ENCODE data around the gene JAM3. TPM values are rescaled to one million over a fixed set of nuclear protein-coding genes. Genes with fewer than 3 reads are reported as not detected.
"Not testable (repeated sequence)": the region's sequence is repeated elsewhere in the genome, so short reads cannot be mapped to it uniquely, and the experiment has no call there.

JAM3 gene
- total RNA-seq, 1 experiment from 2014 or later, result 3.1 TPM

- intact Hi-C loops (cut with micrococcal nuclease), result no loop called here
- H3K27ac ChIP-seq (ENCODE audit: low read length), result no peak overlapping the region
- ChIA-PET POLR2A (ENCODE audit: unreplicated experiment) (no interaction called here), CTCF (no interaction called here)
- DNase-seq (no peak), ATAC-seq (no peak)
- no peak overlapping the region for H3K9ac ChIP-seq (ENCODE audit: low read length)
- no peak overlapping the region for H2AFZ ChIP-seq (ENCODE audit: low read length)
- H3F3A ChIP-seq (ENCODE audit: low read length, unreplicated experiment), result no peaks in the 10 kb centered on the region
- TF ChIP-seq, protein P1, sequence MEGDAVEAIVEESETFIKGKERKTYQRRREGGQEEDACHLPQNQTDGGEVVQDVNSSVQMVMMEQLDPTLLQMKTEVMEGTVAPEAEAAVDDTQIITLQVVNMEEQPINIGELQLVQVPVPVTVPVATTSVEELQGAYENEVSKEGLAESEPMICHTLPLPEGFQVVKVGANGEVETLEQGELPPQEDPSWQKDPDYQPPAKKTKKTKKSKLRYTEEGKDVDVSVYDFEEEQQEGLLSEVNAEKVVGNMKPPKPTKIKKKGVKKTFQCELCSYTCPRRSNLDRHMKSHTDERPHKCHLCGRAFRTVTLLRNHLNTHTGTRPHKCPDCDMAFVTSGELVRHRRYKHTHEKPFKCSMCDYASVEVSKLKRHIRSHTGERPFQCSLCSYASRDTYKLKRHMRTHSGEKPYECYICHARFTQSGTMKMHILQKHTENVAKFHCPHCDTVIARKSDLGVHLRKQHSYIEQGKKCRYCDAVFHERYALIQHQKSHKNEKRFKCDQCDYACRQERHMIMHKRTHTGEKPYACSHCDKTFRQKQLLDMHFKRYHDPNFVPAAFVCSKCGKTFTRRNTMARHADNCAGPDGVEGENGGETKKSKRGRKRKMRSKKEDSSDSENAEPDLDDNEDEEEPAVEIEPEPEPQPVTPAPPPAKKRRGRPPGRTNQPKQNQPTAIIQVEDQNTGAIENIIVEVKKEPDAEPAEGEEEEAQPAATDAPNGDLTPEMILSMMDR (conservative IDR thresholded peaks at IDR 0.05; ENCODE audit: low read depth, low read length), result no peak
- no peak for TF ChIP-seq EZH2 (IDR thresholded peaks at IDR 0.05; ENCODE audit: low read length, unreplicated experiment)
- TF ChIP-seq EZH2phosphoT487 (IDR thresholded peaks at IDR 0.05; ENCODE audit: borderline replicate concordance, low read length), result no peak
- H3K4me1 ChIP-seq (ENCODE audit: insufficient read depth, low read length), result no peaks in the 10 kb centered on the region
- no peak overlapping the region for H3K4me3 ChIP-seq (ENCODE audit: low read length)
- no peak overlapping the region for H3K4me2 ChIP-seq (ENCODE audit: low read length)
- H3K36me3 ChIP-seq (ENCODE audit: low read depth, low read length), result peaks cover 60% of the 10 kb centered on the region
- H3K27me3 ChIP-seq (ENCODE audit: low read length), result no peaks in the 10 kb centered on the region
- H3K9me3 ChIP-seq (ENCODE audit: low read length), result no peaks in the 10 kb centered on the region
- H3K79me2 ChIP-seq (ENCODE audit: low read length), result no peaks in the 10 kb centered on the region
- BruUV-seq (replicated peaks), result no TSS peak
- no peaks in the 10 kb centered on the region for H4K20me1 ChIP-seq (ENCODE audit: low read length)
- no peaks in the 10 kb centered on the region for H3K9me2 ChIP-seq (replicated peaks; ENCODE audit: low read length)
These were observed 109.3 kb downstream of the JAM3 start for GRCh38 chr11:134178032-134178674.

DNA sequence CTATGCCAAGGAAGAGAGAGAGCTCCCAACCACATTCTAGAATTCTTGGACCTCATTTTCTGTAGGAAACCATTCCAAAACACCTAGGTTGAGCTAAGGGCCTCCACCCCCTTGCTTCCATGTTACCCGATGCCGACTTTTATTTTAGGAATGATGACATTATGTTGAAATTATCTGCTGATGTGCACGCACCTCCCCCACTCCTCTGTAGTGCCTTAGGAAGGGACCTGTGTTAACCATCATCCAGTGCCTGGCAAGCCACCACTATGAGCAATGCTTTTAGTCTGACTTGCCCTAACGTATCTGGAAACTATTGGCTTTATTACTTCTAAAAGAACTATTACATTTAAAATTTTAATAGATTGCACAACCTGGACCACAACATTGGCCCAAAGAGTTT is 112.8 kb downstream of the JAM3 start:
- H3F3A ChIP-seq (ENCODE audit: low read length, unreplicated experiment), result no peaks in the 10 kb centered on the region
- H3K27me3 ChIP-seq (ENCODE audit: low read length), result no peaks in the 10 kb centered on the region
- no peak for DNase-seq
- H3K4me1 ChIP-seq (ENCODE audit: insufficient read depth, low read length), result no peaks in the 10 kb centered on the region
- no peak for ATAC-seq
- H3K36me3 ChIP-seq (ENCODE audit: low read depth, low read length), result peaks cover 60% of the 10 kb centered on the region
- no peaks in the 10 kb centered on the region for H3K79me2 ChIP-seq (ENCODE audit: low read length)
- CTCF ChIA-PET, result no interaction called here
- POLR2A ChIA-PET (ENCODE audit: unreplicated experiment), result no interaction called here
- no peak overlapping the region for H3K27ac ChIP-seq (ENCODE audit: low read length)
- intact Hi-C loops (cut with micrococcal nuclease), result no loop called here
- H2AFZ ChIP-seq (ENCODE audit: low read length), result no peak overlapping the region
- no peak overlapping the region for H3K4me2 ChIP-seq (ENCODE audit: low read length)
- no peak overlapping the region for H3K4me3 ChIP-seq (ENCODE audit: low read length)
- H4K20me1 ChIP-seq (ENCODE audit: low read length), result no peaks in the 10 kb centered on the region
- BruUV-seq (replicated peaks), result no TSS peak
- TF ChIP-seq, protein P1 (conservative IDR thresholded peaks at IDR 0.05; ENCODE audit: low read depth, low read length), result no peak
- no peak for TF ChIP-seq EZH2phosphoT487 (IDR thresholded peaks at IDR 0.05; ENCODE audit: borderline replicate concordance, low read length)
- no peak for TF ChIP-seq EZH2 (IDR thresholded peaks at IDR 0.05; ENCODE audit: low read length, unreplicated experiment)
- H3K9me2 ChIP-seq (replicated peaks; ENCODE audit: low read length), result no peaks in the 10 kb centered on the region
- no peaks in the 10 kb centered on the region for H3K9me3 ChIP-seq (ENCODE audit: low read length)
- H3K9ac ChIP-seq (ENCODE audit: low read length), result no peak overlapping the region

DNA sequence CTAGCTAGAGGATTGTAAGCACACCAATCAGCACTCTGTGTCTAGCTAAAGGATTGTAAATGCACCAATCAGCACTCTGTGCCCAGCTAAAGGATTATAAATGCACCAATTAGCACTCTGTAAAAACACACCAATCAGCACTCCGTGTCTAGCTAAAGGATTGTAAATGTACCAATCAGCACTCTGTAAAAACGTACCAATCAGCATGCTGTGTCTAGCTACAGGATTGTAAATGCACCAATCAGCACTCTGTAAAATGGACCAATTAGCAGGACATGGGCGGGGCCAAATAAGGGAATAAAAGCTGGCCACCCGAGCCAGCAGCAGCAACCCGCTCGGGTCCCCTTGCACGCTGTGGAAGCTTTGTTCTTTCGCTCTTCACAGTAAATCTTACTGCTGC is 119.2 kb downstream of the JAM3 start:
- H3K79me2 ChIP-seq (ENCODE audit: low read length), result not testable (repeated sequence)

More for the DNA sequence above, 119.2 kb downstream of the JAM3 start:
- POLR2A ChIA-PET (ENCODE audit: unreplicated experiment); H3K27ac ChIP-seq (ENCODE audit: low read length); ATAC-seq; H3K9ac ChIP-seq (ENCODE audit: low read length); H2AFZ ChIP-seq (ENCODE audit: low read length); H3F3A ChIP-seq (ENCODE audit: low read length, unreplicated experiment); DNase-seq; intact Hi-C loops (cut with micrococcal nuclease); CTCF ChIA-PET; H3K9me2 ChIP-seq (replicated peaks; ENCODE audit: low read length); BruUV-seq (replicated peaks); H3K4me3 ChIP-seq (ENCODE audit: low read length); H4K20me1 ChIP-seq (ENCODE audit: low read length); H3K27me3 ChIP-seq (ENCODE audit: low read length); H3K9me3 ChIP-seq (ENCODE audit: low read length); H3K4me2 ChIP-seq (ENCODE audit: low read length); H3K4me1 ChIP-seq (ENCODE audit: insufficient read depth, low read length): not testable (repeated sequence)
- peaks cover 74% of the 10 kb centered on the region for H3K36me3 ChIP-seq (ENCODE audit: low read depth, low read length)
